Measurements from ENCODE around the gene HPSE2. TPM values are rescaled to one million over a fixed set of nuclear protein-coding genes. Genes with fewer than 3 reads are reported as not detected.

Gene HPSE2
- total and polyA plus RNA-seq, 2 of the 13 experiments (the other 11 are each of a cell fraction or from before 2014, with no cell fraction given), result 0.01 TPM; not detected in 1

GRCh38 chr10:98644466-98644865, 591.2 kb downstream of the HPSE2 start:
- no TSS peak for BruUV-seq (replicated peaks)

GRCh38 chr10:98642281-98642680, 593.4 kb downstream of the HPSE2 start:
- Histone ChIP-seq H3K4me2 (ENCODE audit: low read depth, low read length) (no peak overlapping the region), H3K4me1 (ENCODE audit: insufficient read depth, low read length) (no peaks in the 10 kb centered on the region), H3K9ac (ENCODE audit: insufficient read depth, low read depth, low read length) (no peak overlapping the region), H3K9me3 (ENCODE audit: low read length) (no peaks in the 10 kb centered on the region), H3K36me3 (replicated peaks in 1 of 2; ENCODE audit: control insufficient read depth in 1 of 2, insufficient read depth in 2 of 2, low read length in 2 of 2) (no peaks in the 10 kb centered on the region), H3K4me3 (replicated peaks in 1 of 3; ENCODE audit: insufficient read depth in 1 of 3, low read depth in 2 of 3, low read length in 3 of 3) (no peak overlapping the region), H4K20me1 (ENCODE audit: insufficient read depth, low read length) (no peaks in the 10 kb centered on the region), H3K27me3 (ENCODE audit: control insufficient read depth in 1 of 2, insufficient read depth in 2 of 2, low read length in 2 of 2) (no peaks in the 10 kb centered on the region), H2AFZ (ENCODE audit: low read length) (no peak overlapping the region), H3K79me2 (ENCODE audit: insufficient read depth, low read length) (no peaks in the 10 kb centered on the region), H3K27ac (ENCODE audit: extremely low read length, insufficient read depth, low read length) (no peak overlapping the region)
- whole genome bisulfite sequencing (ENCODE audit: low lambda C conversion rate), result 1% methylated on average over 2 of the region's 2 CpGs
- DNase-seq (ENCODE audit: low spot score) (no peak), FAIRE-seq (no peak), ATAC-seq (no peak)
- no TSS peak for BruUV-seq (replicated peaks)
- ChIA-PET POLR2A (no interaction called here), CTCF (ENCODE audit: low intra/inter-chr PET ratio, low total read pairs) (no interaction called here)
- in situ Hi-C loops (cut with HindIII; ENCODE audit: extremely low pct_ligation_motif_present, low pct_unique_long_range_greater_than_20kb), result no loop called here
- intact Hi-C loops (cut with micrococcal nuclease; ENCODE audit: unreplicated experiment), result no loop called here
- TF ChIP-seq PAXIP1 (CRISPR knock-in tag; conservative IDR thresholded peaks at IDR 0.05) (no peak), ZNF460 (CRISPR knock-in tag; IDR thresholded peaks at IDR 0.05; ENCODE audit: borderline replicate concordance) (no peak), IKZF5 (CRISPR knock-in tag; IDR thresholded peaks at IDR 0.05) (no peak), YEATS4 (CRISPR knock-in tag; IDR thresholded peaks at IDR 0.05; ENCODE audit: borderline replicate concordance) (no peak)

More at GRCh38 chr10:98644466-98644865, 591.2 kb downstream of the HPSE2 start:
- no peaks in the 10 kb centered on the region for H3K79me2 ChIP-seq (ENCODE audit: insufficient read depth, low read length)
- no peaks in the 10 kb centered on the region for H3K9me3 ChIP-seq (ENCODE audit: low read length)
- H4K20me1 ChIP-seq (ENCODE audit: insufficient read depth, low read length), result no peaks in the 10 kb centered on the region
- CTCF ChIA-PET (ENCODE audit: low intra/inter-chr PET ratio, low total read pairs), result no interaction called here
- no peak for TF ChIP-seq ZFP91 (CRISPR knock-in tag; IDR thresholded peaks at IDR 0.05; ENCODE audit: borderline replicate concordance)
- no peak for TF ChIP-seq ZNF17 (CRISPR knock-in tag; IDR thresholded peaks at IDR 0.05)
- TF ChIP-seq JUND (CRISPR knock-in tag; IDR thresholded peaks at IDR 0.05), result no peak
- no peak for TF ChIP-seq IKZF1 (IDR thresholded peaks at IDR 0.05)
- TF ChIP-seq ZBTB38 (CRISPR knock-in tag; IDR thresholded peaks at IDR 0.05), result no peak
- no peak for TF ChIP-seq ZNF788 (CRISPR knock-in tag; IDR thresholded peaks at IDR 0.05; ENCODE audit: borderline replicate concordance)
- TF ChIP-seq ZMAT5 (CRISPR knock-in tag; IDR thresholded peaks at IDR 0.05; ENCODE audit: borderline replicate concordance, low read depth), result no peak
- no peak for TF ChIP-seq ZIK1 (CRISPR knock-in tag; IDR thresholded peaks at IDR 0.05; ENCODE audit: borderline replicate concordance, low read depth)
- 0% methylated on average over 1 of the region's 1 CpG for WGBS (ENCODE audit: low lambda C conversion rate)
- POLR2A ChIA-PET, result no interaction called here
- H3K4me1 ChIP-seq (ENCODE audit: insufficient read depth, low read length), result no peaks in the 10 kb centered on the region
- intact Hi-C loops (cut with micrococcal nuclease; ENCODE audit: unreplicated experiment), result no loop called here
- ATAC-seq, result no peak
- H3K27ac ChIP-seq (ENCODE audit: extremely low read length, insufficient read depth, low read length), result no peak overlapping the region
- H3K4me2 ChIP-seq (ENCODE audit: low read depth, low read length), result no peak overlapping the region
- in situ Hi-C loops (cut with HindIII; ENCODE audit: extremely low pct_ligation_motif_present, low pct_unique_long_range_greater_than_20kb), result no loop called here
- no peaks in the 10 kb centered on the region for H3K36me3 ChIP-seq (replicated peaks in 1 of 2; ENCODE audit: control insufficient read depth in 1 of 2, insufficient read depth in 2 of 2, low read length in 2 of 2)
- DNase-seq (ENCODE audit: low spot score), result no peak
- no peak for FAIRE-seq
- H3K4me3 ChIP-seq (replicated peaks in 1 of 3; ENCODE audit: insufficient read depth in 1 of 3, low read depth in 2 of 3, low read length in 3 of 3), result no peak overlapping the region
- H3K9ac ChIP-seq (ENCODE audit: insufficient read depth, low read depth, low read length), result no peak overlapping the region
- no peak overlapping the region for H2AFZ ChIP-seq (ENCODE audit: low read length)
- no peaks in the 10 kb centered on the region for H3K27me3 ChIP-seq (ENCODE audit: control insufficient read depth in 1 of 2, insufficient read depth in 2 of 2, low read length in 2 of 2)
